ENCODE results near the gene RBKS.
A peak's percentile ranks its signal among the peaks of the same experiment; 100 is the strongest.
"Not testable (repeated sequence)": the region's sequence is repeated elsewhere in the genome, so short reads cannot be mapped to it uniquely, and the experiment has no call there.

RBKS gene

DNA sequence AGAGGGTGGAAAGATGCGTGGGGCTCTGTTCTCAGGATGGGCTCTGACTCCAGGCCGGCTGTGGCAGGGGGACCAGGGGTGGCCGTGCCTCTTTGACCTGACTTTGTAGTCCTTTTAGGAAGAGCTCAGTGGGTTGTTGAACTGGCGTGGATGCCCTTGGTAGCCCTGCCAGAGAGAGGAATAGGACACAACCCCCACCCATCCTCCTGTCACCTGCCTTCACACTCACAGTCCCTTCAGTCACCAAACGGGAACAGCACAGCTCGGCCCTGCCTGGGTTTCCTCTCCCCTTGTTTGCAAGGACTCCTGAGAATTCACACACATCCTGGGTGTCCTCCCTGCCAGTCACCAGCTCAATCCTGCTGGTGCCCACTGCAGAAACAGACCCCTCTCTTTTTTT, 138.8 kb downstream of the RBKS start:
- Mint-ChIP-seq H3K27me3 (peaks cover 59% of the 10 kb centered on the region), H3K9me3 (peaks cover 13% of the 10 kb centered on the region), H3K4me1 (peaks cover 4% of the 10 kb centered on the region), H3K4me3 (no peak overlapping the region), H3K36me3 (peaks cover 3% of the 10 kb centered on the region), H3K27ac (no peak overlapping the region)
- CTCF ChIA-PET = interaction anchor here (0.8 kb wide), 1 partner anchor 744 kb away, joined by 3 read pairs; the partner anchor contains the start of gene PLB1
- DNase-seq = no peak

GRCh38 chr2:27748803-27749554, 141.2 kb downstream of the RBKS start:
- H3K36me3 Mint-ChIP-seq, H3K27ac Mint-ChIP-seq, CTCF ChIA-PET, H3K4me1 Mint-ChIP-seq, H3K4me3 Mint-ChIP-seq, DNase-seq: not testable (repeated sequence)
- H3K27me3 Mint-ChIP-seq = peaks cover 59% of the 10 kb centered on the region
- peaks cover 13% of the 10 kb centered on the region for H3K9me3 Mint-ChIP-seq

DNA sequence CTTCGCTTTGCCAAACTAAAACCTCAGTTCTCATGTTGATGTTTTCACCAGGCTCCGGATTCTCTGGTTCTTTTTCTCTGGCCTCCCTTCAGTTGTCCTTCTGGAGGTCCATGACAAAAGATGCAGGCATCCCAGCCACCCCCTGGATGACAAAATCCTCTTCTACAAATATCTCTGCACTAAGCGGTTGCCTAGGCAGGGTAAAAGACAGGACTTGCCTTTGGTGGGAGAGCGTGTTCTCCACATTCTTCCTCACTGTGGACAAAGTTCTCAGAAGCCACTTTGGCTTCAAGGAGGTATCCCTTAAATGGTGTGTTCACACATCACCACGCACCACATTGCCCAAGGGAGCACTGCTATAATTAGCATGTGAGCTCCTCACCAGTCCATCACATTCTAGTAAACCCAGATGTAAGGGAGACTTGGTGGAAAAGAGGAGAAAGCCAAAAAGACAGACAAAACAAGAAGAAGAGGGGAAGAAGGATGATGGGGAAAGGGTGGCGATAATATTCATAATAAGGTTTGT, 142.3 kb downstream of the RBKS start:
- Mint-ChIP-seq H3K4me1 (no peaks in the 10 kb centered on the region), H3K4me3 (no peak overlapping the region), H3K36me3 (peaks cover 3% of the 10 kb centered on the region), H3K27ac (no peak overlapping the region), H3K9me3 (peaks cover 13% of the 10 kb centered on the region), H3K27me3 (peaks cover 51% of the 10 kb centered on the region)
- DNase-seq = no peak
- CTCF ChIA-PET = no interaction called here

DNA sequence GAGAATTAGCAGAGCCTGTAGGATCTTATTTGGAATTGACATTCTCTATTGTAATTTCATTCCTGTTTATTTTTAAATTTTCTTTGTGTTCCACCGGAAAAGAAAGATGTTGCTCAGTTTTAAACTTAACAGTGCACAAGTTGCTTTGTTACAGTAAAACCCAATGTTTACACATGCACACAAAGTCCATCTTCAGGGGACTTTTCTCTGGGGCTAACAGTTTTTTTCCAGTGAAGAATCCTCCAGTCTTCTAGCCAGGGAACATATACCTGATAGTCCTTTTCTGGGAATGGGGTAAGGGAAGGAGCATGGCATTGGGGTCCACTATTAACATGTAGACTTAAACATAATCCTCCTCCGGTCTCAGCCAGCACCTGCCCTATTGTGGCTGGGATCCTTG, 143.9 kb downstream of the RBKS start:
- peaks cover 3% of the 10 kb centered on the region for H3K36me3 Mint-ChIP-seq
- H3K9me3 Mint-ChIP-seq = peaks cover 13% of the 10 kb centered on the region
- H3K27ac Mint-ChIP-seq = no peak overlapping the region
- CTCF ChIA-PET = no interaction called here
- peaks cover 38% of the 10 kb centered on the region for H3K27me3 Mint-ChIP-seq
- no peak for DNase-seq
- no peaks in the 10 kb centered on the region for H3K4me1 Mint-ChIP-seq
- H3K4me3 Mint-ChIP-seq = no peak overlapping the region

DNA sequence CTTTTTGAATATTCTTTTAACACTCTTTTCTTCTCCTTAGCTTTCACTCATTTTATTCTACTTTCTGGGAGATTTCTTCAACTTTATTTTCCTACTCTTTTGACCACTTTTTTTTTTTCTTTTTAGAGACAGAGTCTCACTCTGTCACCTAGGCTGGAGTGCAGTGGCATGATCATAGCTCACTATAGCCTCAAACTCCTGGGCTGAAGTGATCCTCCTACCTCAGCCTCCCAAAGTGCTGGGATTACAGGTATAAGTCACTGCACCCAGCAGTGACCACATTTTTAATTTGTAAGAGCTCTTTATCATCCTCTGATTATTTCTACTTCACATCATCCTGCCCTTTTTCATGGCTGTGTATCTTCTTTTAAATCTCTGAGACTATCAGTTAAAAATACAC, 144.7 kb downstream of the RBKS start:
- H3K4me3 Mint-ChIP-seq, DNase-seq, H3K27ac Mint-ChIP-seq, CTCF ChIA-PET, H3K36me3 Mint-ChIP-seq, H3K4me1 Mint-ChIP-seq: not testable (repeated sequence)
- peaks cover 13% of the 10 kb centered on the region for H3K9me3 Mint-ChIP-seq
- H3K27me3 Mint-ChIP-seq = peaks cover 38% of the 10 kb centered on the region

GRCh38 chr2:27742571-27742970, 147.6 kb downstream of the RBKS start:
- H3K9me3 Mint-ChIP-seq = no peaks in the 10 kb centered on the region
- peaks cover 21% of the 10 kb centered on the region for H3K27me3 Mint-ChIP-seq
- no peak overlapping the region for H3K4me3 Mint-ChIP-seq
- H3K27ac Mint-ChIP-seq = no peak overlapping the region
- no peaks in the 10 kb centered on the region for H3K4me1 Mint-ChIP-seq
- CTCF ChIA-PET = interaction anchor here (1.0 to 2.7 kb wide), 2 partner anchors 19 to 39 kb away, joined by 3 to 8 read pairs; no protein-coding TSS in a partner anchor
- H3K36me3 Mint-ChIP-seq = no peaks in the 10 kb centered on the region
- no peak for DNase-seq

DNA sequence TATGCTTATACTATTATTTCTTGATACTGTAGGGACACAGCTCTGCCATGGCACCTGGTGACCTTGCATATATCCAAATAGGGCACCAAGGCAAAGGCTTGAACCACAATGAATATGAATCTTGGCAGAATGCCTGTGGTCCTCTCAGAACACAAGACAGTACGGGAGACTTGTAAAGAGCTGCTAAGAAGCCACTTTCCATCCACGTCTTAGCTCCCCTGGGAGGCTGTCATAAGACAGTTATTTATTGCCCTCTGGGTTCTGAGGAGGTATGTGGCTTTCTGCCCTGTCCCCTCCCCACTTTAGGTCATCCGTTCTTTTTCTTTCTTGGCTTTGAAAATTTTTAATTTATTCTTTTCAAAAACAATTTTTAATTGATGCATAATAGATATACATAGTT, 148.5 kb downstream of the RBKS start:
- no peak overlapping the region for H3K27ac Mint-ChIP-seq
- H3K36me3 Mint-ChIP-seq = no peaks in the 10 kb centered on the region
- H3K9me3 Mint-ChIP-seq = no peaks in the 10 kb centered on the region
- H3K27me3 Mint-ChIP-seq = peaks cover 17% of the 10 kb centered on the region
- CTCF ChIA-PET = interaction anchor here (1.0 to 2.7 kb wide), 2 partner anchors 18 to 38 kb away, joined by 3 to 8 read pairs; no protein-coding TSS in a partner anchor
- H3K4me1 Mint-ChIP-seq = no peaks in the 10 kb centered on the region
- no peak overlapping the region for H3K4me3 Mint-ChIP-seq
- DNase-seq = no peak

- H3K4me1 Mint-ChIP-seq = peaks cover 13% of the 10 kb centered on the region
- H3K4me3 Mint-ChIP-seq = no peak overlapping the region
- DNase-seq = no peak
- H3K36me3 Mint-ChIP-seq = no peaks in the 10 kb centered on the region
- peaks cover 8% of the 10 kb centered on the region for H3K27me3 Mint-ChIP-seq
- no peak overlapping the region for H3K27ac Mint-ChIP-seq
- H3K9me3 Mint-ChIP-seq = no peaks in the 10 kb centered on the region
- CTCF ChIA-PET = no interaction called here
Measured at GRCh38 chr2:27739058-27739373, 151.2 kb downstream of the RBKS start.

DNA sequence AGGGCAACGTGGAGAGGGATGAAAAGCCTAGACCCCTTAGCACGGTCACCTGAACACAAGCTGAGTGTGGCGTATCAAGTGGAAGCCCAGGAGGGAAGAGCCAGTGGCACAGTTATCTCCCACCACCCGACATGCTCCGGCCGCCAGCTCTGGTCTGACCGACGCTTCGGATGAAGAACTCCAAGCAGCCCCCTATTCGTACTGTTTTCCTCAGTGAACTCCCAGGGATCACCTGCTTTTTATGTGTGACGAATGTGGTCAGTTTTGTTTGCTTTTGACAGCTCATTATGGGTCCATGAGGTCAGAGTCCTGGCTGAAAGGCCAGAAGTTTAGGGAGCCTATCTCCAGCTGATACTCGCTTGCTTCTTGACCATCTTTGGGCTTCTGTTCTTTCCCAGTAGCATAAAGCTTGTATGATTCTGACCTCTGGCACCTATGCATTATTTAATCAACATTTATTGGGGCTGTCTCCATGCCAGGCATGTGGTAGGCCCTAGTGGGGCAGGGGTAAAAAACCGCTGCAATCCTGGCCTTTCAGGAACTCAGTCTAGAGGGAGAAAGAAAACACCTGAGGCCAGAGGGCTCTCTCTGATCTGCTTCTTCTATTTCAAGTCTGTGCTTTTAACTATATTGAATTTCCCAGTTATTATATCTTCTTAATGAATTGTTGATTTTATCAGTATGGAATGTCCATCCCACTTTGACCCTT, 151.7 kb downstream of the RBKS start:
- no peaks in the 10 kb centered on the region for H3K36me3 Mint-ChIP-seq
- H3K4me3 Mint-ChIP-seq = no peak overlapping the region

DNA sequence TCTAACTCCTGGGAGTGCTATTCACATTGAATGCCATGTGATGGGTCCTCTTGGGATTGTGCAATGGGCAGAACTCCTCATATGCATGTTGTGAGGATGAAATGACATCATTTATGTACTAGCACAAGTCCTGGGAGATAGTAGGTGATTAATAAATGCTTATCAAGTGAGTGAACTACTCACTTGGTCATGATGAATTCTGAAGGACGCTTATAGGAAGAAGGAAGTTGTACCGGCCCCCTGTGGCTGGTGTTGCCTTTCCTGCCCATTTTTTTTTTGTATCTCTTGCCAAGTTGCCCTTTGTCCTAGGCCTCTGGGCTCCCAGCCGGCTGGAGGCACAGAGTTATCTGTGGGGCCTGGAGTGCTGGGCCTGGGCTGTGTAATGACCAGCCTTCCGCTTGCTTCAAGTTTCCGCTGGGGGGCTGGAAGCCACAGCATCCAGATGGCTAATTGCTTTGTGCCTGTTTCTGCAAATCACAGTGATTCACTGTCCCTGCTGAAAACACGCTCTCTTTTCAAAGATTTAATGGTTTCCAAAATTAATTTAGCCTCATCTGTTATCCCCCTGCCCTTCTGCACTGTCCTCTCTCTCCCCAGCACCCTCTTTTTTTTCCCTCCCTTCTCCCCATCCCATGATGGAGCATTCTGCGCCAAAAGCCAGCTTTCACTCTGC, 152.4 kb downstream of the RBKS start:
- peaks cover 1% of the 10 kb centered on the region for H3K9me3 Mint-ChIP-seq
- H3K27ac Mint-ChIP-seq = no peak overlapping the region
- no peak overlapping the region for H3K4me3 Mint-ChIP-seq
- no peak for DNase-seq
- H3K4me1 Mint-ChIP-seq = peaks cover 13% of the 10 kb centered on the region
- no peaks in the 10 kb centered on the region for H3K36me3 Mint-ChIP-seq
- CTCF ChIA-PET = interaction anchor here (0.6 to 3.2 kb wide), 2 partner anchors 14 to 567 kb away, joined by 3 to 12 read pairs; no protein-coding TSS in a partner anchor
- peaks cover 8% of the 10 kb centered on the region for H3K27me3 Mint-ChIP-seq

More for the DNA sequence above, 151.7 kb downstream of the RBKS start:
- Mint-ChIP-seq H3K27ac (no peak overlapping the region), H3K27me3 (peaks cover 8% of the 10 kb centered on the region), H3K4me1 (peaks cover 13% of the 10 kb centered on the region), H3K9me3 (no peaks in the 10 kb centered on the region)
- no peak for DNase-seq
- CTCF ChIA-PET = no interaction called here

DNA sequence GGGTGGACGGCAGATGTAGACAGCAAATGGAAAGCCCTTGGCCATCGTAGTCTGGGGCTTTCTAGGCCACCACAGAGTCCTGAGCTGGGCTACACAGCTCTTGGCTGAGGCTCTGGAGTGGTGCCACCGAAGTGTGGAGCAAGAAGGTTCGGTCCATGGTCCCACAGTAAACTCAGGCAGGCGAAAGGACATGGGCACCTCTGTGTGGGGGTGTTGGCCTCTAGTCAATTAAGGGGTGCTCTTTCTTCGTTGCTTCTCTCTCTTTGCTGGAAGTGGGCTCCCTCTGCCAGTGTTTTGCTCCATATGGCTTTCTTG, 153.3 kb downstream of the RBKS start:
- Mint-ChIP-seq H3K36me3 (no peaks in the 10 kb centered on the region), H3K27me3 (peaks cover 8% of the 10 kb centered on the region), H3K27ac (no peak overlapping the region), H3K4me1 (peaks cover 13% of the 10 kb centered on the region), H3K4me3 (no peak overlapping the region), H3K9me3 (peaks cover 1% of the 10 kb centered on the region)
- CTCF ChIA-PET = interaction anchor here (3.2 kb wide), 1 partner anchor 13 kb away, joined by 12 read pairs; no protein-coding TSS in a partner anchor
- DNase-seq = no peak

DNA sequence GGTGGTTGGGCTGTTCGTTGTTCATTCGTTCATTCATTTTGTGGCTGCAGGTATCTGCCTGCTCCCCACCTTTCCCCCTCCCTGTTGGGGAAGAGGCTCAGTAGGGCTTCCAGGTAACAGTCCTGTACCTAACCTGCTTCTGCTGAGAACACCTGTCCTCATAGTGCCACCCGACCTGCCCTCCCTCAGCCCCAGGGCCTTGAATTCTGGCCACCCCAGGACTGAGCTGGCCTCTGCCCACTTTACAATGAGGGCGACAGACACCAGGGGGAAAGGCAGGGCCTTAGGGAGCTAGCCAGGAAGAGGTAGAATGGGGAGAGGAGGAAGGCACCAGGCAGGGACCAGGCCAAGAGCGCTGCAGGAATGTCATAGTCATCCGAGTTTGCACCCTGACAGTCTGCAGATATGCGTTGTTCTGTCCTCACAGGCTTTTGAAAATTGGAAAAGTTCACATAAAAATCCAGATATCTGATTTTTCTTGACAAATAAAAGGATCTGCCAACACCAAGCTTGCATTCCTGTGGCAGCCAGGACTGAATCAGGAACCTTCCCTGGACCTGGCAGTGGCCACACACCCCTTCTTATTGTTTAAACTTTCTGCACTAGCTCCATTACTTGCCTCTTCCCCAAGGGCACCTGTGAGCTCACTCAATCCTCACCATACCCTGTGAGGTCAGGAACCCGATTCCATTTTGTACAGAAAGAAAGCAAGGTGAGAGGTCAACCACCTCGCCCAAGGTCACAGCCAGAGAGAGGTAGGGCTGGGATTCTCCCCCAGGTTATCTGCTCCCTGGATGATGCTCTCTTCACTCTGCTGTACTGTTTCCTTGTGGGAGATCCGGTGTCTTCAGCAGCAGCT, 153.9 kb downstream of the RBKS start:
- Mint-ChIP-seq H3K36me3 (no peaks in the 10 kb centered on the region), H3K4me1 (peaks cover 13% of the 10 kb centered on the region)
- no peak for DNase-seq

DNA sequence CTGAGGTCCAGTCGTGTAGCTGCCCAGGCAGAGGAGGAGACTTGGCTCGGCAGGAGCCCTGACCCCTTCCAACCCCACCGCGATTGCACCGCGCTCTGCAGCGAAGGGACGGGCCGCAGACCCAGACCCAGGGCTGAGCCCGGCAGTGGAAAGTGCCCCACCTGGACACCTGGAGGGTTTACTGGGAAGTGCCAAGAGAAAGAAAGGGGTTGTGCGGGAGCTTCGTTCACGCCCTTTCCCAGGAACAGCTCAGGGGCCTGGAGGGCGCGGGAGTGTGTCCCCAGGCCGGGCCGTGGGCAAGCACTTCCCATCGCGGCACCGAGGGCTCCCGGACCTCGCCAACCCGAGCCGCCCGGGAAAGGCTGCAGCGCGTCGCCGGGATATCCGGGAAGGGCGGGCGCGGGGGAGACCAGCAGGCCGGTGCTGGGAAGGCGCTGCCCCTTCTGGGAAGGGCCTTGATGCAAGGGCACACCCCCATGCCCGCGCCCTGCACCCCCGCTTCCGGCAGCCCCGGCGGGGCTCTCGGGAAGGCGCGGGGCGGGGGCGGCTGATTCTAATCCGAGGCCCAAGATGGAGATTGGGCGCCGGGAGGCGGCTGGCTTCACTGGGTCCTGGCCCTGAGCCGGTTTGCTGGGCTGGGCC, 154.8 kb downstream of the RBKS start:
- Mint-ChIP-seq H3K27ac (no peak overlapping the region), H3K4me1 (peaks cover 13% of the 10 kb centered on the region), H3K27me3 (peaks cover 3% of the 10 kb centered on the region), H3K4me3 (peak overlapping the region; percentile 12), H3K9me3 (peaks cover 1% of the 10 kb centered on the region), H3K36me3 (no peaks in the 10 kb centered on the region)
- peak; percentile 66 for DNase-seq
- CTCF ChIA-PET = interaction anchor here (3.2 kb wide), 1 partner anchor 12 kb away, joined by 12 read pairs; no protein-coding TSS in a partner anchor

More for the DNA sequence above, 153.9 kb downstream of the RBKS start:
- H3K4me3 Mint-ChIP-seq = peak overlapping the region; percentile 12
- H3K9me3 Mint-ChIP-seq = peaks cover 1% of the 10 kb centered on the region
- CTCF ChIA-PET = interaction anchor here (3.2 kb wide), 1 partner anchor 13 kb away, joined by 12 read pairs; no protein-coding TSS in a partner anchor
- H3K27me3 Mint-ChIP-seq = peaks cover 6% of the 10 kb centered on the region
- H3K27ac Mint-ChIP-seq = no peak overlapping the region

Measured in activated naive CD4-positive, alpha-beta T cell treated with anti-CD3 and anti-CD28 coated beads, Interleukin-2, amount 10 ng/mL, durations not matched to agents 7 days and 5 days (primary cell).